ENCODE measurements around the gene TAF10.

The TAF10 gene

DNA sequence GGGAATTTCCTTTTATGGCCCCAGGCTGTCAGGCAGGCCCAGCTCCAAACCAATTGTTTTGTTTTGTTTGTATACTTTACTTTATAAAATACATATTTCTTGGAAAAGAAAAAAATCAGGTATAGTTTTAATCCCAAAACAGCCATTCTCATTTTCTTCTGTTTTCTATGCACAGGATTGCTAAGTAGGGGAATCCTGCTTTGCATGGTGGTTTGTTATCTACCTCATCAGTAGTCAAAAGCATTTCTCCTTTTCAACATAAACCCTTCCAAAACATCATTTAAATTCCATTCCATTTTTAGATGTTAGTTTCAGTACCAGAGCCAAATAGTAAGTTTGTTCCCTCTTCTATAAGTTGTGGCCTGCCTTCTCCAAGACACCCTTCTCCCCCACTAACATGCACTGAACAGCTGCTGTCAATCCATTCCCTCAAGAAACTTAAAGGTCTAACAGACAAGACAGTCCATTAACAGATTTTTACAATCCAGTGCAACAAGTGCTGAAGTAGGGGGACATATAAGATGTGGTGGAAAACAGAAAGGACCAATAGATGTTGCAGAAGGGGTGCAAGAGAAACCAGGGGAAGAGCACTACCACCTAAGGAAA lies 4.7 kb downstream of the TAF10 start:
- DNase-seq: no peak

DNA sequence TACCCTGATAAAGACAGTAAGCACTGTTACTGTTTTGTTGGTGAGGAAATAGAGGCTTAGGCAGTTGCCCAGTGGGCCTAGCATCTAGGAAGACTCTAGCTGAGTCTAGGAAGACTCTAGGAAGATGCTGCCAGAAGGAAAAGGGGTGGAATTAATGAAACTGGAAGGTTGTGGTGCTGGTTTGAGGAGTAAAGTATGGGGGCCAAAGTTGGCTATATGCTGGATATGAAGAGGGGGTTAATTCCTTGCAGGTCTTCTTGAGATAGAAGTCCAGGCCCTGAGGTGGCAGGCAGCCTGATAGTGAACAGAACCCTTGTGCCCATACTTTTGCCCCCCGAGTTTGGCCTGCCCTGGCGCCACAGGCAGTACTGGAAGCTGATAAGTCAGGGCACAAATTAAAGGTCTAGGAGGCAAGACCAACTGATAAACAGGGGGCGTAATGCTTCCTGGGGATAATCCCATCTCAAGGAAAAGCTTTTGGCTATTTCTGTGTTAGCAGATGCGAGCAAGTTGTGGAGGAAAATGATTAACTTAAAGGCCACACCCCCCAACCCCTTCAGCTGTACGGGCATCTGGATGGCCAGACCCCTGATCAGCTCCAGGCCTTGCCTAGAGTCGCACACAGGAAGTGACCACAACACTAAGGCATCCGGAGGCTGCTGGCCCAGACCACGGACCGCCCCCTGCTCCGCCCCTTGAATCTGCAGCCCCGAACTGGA lies 5.4 kb downstream of the TAF10 start:
- peak; percentile 89 for DNase-seq

DNA sequence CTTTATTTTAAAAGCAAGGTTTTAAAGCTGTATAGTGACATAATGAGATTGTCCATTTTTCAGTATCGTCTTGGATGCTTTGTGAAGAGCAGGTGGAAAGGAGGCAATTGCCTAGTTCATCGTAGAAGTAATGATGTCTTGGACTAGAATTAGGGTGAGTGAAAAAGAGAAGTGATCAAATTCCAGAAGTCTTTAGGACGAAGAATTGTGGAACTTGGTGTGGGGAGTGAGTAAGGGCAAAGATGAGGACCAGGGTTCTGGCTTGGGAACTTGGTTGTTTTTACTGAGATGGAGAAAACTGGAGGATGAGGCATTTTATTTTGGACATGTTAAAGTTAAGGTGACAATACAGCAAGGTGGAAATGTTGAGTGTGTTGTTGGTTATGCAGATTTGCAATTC lies 7.2 kb downstream of the TAF10 start:
- DNase-seq: no peak

DNA sequence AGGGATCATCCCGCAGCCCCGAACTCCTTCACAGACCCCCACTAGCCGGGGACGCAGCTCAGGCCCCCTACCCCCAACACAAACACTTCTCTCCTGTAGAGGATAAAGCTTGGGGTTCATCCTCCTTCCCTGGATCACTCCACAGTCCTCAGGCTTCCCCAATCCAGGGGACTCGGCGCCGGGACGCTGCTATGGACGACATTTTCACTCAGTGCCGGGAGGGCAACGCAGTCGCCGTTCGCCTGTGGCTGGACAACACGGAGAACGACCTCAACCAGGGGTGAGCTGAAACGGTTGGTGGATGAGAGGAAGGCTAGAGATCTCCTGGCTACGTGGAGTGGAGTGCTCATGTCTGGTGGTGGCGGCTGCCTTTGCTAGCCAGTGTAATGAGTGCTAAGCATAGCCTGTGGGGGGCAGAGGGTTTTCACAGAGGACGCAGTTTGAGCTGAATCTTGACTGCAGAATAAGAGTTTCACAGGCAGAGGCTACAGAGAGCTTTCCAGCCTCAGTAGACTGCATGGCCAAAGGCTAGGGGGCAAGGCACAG lies 7.9 kb downstream of the TAF10 start:
- peak; percentile 13 for DNase-seq

DNA sequence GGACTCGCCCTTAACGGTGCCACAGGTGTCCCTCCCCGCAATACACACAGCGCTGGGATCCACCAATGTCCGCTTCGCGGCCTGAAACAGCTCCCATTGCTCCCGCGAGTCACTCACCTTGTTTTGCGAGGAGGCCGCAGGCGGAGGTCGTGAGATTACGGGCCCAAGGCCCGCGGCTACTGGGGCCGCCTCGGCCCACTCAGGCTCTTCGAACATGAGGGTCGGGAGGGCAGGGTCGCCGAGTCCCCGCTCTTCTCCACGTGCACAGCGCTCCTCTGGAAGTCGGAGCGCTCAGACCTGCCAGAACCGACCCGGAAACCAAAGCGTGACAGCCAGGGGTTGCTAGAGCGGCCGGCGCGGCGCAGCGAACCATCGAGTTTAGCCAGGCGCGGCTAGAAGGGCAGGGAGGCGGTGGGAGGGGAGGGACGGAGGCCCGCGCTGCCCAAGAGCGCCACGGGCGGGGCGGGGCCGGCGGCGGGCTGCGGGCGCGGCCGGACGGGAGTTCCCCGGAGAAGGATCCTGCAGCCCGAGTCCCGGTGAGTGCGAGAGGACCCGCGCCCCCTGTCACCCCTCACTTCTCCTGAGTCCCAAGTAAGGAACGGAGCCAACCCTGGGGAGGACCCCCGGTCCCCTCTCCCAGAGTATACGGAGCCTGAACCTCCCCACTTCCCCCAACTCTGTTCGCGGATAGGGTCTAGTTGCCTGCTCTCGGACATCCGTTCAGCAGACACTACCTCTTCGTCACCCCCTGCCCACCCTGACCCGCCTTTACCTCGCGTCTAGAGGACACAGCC lies 8.5 kb downstream of the TAF10 start, which contains the start of the genes ILK and RRP8:
ILK (plus strand) TSS at position 488 of the 794 bp plus-strand sequence. CDS start 498 bp downstream, outside the sequence.
RRP8 (minus strand) TSS at position 330 of the 794 bp plus-strand sequence; CDS start at position 216, 114 bp downstream.
- peak; percentile 84 for DNase-seq

DNA sequence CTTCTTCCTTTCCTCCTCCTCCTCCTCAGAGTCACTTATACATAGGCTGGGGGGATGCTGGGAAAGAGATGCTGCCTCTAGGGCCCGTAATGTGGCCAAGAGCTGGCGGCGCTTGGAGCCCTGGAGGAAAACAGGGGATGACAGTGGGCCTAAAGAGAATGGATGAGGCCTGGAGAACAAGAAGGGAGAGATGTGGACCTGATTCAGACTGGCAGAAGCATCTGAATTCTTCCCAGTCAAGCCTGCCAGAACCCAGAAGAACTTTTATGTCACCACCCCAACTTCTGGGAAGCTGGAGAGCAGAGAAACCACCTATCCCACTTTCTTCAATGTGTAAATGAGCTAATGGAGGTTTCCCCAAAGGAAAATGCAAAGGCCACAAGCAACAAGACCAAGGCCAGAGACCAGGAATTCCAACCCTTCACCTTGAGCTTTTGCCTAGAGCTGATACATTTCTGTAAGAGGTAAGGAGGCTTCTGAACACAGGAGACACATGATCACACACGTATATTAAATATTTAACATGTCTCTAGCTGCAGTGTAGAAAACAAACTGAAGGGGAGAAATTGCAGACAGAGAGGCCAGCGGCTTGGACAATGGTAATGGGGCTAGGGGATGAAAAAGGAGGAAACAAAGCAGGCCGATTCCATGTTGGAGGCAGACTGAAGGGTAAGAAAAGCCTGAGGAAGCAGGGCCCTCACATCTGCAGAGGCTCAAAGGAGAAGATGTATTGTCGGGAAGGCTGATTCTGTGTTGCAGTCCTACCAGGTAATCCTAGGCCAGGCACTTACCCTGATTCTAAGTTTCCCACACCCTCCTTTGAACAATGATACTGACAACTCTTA lies 9.7 kb downstream of the TAF10 start:
- no peak for DNase-seq

DNA sequence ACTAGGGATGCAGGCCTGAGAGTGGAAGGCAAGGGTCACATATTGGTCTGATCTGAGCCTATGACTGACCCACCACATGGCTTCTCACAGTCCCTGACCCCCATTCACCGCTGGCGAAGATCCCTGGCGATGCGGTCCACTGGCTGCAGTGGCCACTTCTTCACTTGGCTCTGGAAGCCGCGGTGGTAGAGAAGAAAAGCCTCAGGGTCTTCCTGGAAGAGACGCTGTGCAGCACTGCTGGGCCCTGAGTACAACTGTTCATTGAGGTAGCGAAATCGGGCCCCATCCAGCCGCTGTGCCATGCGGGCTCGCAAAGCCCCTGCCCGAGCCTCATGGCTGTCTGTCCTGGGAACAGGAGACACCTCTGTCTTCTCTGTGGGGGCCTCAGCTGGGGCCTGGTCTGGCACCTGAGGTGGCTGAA lies 11.0 kb downstream of the TAF10 start:
- DNase-seq: no peak

DNA sequence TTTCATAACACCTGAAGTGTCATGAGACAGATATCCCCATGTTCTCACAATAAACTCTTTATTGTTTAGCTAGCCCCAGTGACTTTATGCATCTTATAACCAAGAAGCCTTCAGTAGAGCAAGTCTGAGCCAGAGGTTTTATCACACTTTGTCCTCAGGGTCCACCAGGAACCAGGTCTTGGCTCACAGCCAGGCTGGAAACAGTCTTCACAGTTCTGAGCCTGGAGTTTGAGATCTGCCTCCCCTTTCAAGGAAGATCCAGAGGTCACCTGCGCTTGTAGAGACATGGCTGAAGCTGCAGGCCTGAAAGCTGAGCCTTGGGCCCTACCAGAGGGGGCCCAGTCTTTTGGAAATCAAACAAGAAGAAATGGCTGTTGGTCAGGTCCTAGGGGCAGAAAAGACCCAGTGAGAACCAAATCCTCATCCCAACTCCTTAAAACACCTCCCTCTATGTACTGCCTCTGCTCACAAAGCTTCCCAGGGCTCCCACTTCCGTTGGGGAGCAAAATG lies 12.1 kb downstream of the TAF10 start:
- DNase-seq: no peak

DNA sequence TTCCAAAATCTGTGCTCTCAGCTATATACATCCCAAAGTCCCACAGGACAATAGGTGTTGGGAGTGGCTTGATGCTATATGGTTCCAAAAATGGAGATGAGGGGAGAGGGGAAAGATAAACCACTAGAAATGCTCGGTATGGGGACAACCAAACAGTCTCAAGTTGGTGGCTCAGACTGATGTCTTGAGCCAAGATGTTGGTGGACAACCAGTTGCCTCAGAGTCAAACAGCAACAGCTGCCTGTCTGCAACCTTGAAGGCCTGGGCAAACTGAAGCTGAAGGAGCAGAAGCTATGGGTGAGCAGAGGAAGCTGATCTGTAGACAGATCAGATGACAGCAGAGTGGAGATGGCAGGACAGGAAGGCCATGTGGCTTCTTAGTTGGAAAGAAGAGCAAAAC lies 12.6 kb downstream of the TAF10 start:
- no peak for DNase-seq

DNA sequence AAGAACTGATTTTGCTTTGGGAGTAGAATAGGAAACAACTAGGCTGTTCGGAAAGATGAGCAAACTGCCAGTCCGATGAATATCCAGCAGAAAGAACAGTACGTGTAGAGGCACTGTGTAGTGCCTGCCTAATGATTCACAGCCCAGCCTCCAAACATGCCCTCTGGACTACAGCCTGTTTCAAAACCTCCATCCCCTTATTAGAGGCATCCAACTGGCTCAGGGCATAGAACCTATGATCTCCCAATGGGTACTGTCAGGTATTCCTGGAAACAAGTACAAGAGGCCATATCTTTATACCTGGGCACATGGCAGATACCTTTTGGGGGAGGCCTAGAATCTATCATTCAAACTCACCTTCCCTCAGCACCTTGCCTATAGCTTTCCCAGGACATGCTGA lies 13.5 kb downstream of the TAF10 start:
- DNase-seq: no peak

DNA sequence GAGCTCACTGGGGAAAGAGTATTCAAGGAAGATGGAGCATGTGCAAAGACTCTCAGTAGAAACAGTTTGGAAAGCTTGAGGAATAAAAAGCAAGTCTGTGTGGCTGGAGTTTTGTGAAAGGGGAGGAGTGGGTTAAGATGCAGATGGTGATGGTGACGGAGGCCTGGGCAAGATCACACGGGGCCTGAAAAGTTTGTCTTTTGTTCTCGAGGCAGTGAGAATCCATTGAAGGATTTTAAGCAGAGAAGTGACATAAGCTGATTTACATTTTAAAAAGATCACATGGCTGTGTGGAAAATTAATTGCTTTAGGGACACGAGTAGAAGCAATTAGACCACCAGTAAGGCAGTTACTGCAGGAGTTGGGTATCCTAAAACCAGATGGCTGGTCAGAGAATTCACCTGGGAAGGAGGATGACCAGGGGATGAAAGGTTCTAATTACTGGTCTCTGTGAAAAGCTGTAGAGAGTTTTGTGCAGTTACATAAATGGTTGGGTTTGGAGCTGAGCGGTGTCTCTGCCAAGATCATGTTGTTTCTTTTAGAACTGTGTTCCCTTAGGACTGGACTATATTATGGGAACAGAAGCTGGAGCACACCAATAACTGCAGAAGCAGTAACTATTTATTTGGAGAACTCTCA lies 15.7 kb downstream of the TAF10 start:
- DNase-seq: no peak

DNA sequence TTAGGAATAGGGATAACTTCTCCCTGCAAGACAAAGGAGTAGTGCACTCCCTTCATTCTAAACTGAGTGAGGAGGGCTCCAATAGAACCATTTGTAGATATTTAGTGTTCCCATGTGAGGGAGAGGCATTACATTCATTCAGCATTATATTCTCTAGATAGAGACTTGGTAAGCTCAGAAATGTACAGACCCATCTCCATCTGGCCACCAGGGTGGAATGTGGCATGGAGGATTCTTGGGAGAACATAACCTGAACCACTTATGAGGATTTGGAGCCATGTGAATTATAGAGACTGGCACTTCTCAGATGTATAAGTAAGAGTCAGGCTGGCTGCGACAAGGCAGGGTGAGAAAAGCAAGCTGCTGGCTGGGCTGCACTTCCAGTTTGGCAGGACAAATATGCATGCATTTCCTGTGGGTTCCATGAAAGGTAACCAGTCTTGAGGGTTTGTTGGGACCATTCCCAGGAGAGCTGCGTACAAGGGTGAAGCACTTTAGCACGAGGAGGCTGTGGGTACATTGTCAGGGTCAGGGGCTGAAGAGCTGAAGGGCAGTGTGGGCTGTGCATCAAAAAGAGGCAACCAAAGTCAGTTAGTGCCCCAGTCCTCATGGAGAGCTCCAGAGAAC lies 17.8 kb downstream of the TAF10 start:
- no peak for DNase-seq

DNA sequence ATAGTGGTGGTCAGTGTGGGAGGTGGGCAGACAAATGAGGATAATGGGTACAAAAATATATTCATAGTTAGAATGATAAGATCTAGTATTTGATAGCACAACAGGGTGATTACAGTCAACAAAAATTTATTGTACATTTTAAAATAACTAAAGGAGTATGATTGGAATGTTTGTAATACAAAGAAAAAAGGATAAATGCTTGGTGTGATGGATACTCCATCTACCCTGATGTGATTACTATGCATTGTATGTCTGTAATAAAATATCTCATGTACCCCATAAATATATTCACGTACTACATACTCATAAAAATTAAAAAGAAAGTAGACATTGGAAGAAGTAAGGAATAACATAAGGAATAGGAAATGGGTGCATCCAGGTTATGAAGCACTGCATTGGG lies 24.0 kb downstream of the TAF10 start:
- DNase-seq: no peak

DNA sequence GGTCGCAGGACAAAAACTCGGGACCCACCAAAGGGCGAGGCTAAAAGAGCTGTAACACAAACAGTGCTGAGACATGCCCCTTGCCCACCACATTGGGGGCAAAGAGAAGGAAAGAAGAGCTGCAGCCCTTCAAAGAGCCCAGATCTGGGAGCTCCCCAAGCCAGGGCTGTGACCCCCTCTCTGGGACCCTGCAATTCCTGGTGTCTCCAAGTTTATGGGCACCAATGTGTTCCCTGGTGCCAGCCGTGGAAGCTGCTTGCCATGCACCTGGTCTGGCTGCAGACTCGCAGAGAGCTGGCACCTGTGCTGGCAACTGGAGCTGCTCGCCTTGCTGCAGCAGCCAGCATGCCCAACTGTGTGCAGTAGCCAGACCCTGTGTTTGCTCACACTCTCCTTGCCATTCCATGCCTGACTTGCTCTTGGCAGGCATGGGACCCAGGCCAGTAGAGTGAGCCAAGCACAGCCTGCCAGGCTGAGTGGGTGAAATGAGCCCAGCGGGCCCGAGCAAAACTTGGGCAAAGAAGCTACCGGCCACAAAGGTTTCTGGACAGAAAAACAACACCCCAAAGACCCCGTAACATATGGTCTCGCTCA lies 24.6 kb downstream of the TAF10 start:
- DNase-seq: no peak

DNA sequence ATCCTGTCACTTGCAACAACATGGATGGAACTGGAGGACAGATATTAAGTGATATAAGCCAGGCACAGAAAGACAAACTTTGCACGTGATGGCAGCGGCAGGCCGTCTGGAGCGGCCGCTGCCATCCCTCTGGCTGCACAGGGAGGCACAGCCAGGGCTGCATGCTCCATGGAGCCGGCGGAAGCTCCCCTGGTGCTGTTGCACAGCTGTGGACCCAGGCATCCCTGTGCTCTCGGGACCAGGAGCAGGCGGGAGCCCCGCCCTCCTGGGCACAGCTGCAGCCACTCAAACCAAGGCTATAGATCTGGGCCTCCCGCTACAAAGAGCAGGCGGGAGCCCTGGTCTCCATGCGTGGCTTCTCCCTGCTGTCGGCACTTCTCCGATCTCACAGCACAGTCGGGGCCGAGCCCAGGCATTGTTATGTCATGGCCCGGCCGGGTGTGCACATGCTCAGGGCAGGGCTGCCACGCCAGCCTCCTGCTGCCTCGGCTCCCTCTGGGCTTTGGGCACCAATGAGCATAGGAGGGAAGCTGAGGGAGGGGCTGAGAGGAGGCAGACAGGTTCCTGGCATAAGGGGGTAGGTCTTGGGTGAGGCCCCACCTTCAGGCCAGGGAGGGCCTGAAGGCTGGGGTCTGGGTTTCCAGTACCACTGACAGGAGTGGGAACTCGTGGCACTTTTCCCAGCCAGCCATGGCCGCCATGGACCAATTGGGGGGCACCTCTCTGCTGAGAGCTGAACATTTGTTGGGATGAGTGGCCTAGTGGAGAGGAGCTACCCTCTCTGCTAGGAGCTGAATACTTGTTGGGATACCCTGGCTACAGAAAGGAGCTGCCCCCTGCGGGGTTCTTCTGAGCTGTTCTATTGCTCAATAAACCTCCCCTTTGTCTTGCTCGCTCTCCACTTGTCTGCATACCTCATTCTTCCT lies 25.3 kb downstream of the TAF10 start:
- DNase-seq: no peak

DNA sequence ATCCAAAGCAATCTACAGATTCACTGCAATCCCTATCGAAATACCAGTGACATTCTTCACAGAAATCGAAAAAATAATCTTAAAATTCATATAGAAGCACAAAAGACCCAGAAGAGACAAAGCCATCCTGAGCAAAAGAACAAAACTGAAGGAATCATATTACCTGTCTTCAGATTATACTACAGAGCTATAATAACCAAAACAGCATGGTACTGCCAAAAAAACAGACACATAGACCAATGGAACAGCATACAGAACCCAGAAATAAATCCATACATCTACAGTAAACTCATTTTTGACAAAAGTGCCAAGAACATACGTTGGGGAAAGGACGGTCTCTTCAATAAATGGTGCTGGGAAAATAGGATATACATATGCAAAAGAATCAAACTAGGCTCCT lies 27.5 kb downstream of the TAF10 start:
- DNase-seq: no peak

DNA sequence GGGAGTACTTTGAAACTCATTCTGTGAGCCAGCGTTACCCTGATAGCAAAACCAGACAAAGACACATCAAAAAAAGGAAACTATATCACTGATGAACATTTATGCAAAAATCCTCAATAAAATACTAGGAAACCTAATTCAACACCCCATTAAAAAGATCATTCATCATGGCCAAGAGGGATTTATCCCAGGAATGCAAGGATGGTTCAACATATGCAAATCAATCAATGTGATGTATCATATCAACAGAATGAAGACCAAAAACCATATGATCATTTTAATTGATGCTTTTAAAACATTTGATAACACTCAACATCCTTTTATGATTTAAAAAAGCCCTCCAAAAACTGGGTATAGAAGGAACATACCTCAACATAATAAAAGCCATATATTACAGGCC lies 28.4 kb downstream of the TAF10 start:
- no peak for DNase-seq

DNA sequence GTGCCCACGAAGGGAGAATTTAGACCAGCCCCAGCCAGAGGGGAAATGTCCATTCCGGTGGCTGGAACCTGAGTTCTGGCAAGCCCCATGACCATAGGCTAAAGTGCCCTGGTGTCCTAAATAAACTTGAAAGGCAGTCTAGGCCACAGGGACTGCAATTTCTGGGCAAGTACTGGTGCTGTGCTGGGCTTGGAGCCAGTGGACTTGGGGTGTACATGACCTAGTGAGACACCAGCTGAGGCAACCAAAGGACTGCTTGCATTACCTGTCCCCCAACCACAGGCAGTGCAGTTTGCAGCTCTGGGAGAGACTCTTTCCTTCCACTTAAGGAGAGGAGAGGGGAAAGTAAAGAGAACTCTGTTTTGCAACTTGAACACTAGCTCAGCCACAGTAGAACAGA lies 32.3 kb downstream of the TAF10 start:
- DNase-seq: no peak

DNA sequence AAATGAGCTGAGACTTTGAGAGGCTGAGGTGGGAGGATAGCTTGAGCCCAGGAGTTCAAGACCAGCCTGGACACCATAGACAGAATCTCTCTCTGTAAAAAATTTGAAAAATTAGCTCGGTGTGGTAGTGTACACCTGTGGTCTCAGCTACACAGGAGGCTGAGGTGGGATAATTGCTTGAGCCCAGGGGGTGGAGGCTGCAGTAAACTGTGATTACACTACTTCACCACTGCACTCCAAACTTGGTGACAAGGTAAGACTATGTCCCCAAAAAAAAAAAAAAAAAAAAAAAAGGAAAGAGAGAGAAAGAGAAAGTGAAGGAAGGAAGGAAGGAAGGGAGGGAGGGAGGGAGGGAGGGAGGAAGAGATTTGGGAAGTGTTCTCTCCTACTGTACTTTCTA lies 33.9 kb downstream of the TAF10 start:
- no peak for DNase-seq

All from NCI-H226 (cell line).